ENCODE measurements around the gene AKAP9. TPM values are rescaled to one million over a fixed set of nuclear protein-coding genes. Genes with fewer than 3 reads are reported as not detected.

AKAP9 gene
- total RNA-seq, 2 donors from 2014 or later: 57.0 to 61.9 TPM

GRCh38 chr7:91910171-91910570 is 30.5 kb upstream of the AKAP9 start:
- H3K27ac Mint-ChIP-seq: no peak overlapping the region

DNA sequence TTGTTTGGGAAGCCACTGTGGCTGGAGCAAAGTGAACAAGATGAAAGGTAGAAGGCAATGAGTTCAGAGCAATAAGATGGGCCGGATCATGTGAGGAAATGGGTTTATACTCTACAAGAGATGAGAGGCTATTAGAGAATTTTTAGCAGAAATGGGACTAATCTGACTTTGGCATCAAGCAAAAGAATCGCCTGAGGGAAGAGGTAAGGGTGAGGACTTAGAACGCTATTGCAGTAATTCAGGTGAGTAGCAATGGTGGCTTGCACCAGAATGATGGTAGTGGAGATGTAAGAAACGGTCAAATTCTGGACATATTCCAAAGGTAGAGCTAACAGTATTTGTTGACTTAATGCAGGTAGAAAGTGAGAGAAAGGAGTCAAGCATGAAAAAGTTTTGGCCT is 29.5 kb upstream of the AKAP9 start:
- H3K36me3 ChIP-seq (ENCODE audit: control insufficient read depth, insufficient read depth, low read length): no peaks in the 10 kb centered on the region
- Mint-ChIP-seq H3K36me3 (ENCODE audit: low read depth) (no peaks in the 10 kb centered on the region), H3K27ac (no peak overlapping the region), H3K4me1 (peaks cover 11% of the 10 kb centered on the region), H3K4me3 (no peak overlapping the region), H3K27me3 (ENCODE audit: insufficient read depth) (no peaks in the 10 kb centered on the region), H3K9me3 (peaks cover 13% of the 10 kb centered on the region)
- no peak overlapping the region for H3K4me3 ChIP-seq (ENCODE audit: low read length)
- no peak overlapping the region for H3K27ac ChIP-seq (ENCODE audit: low read depth, low read length)
- H3K4me1 ChIP-seq (ENCODE audit: control insufficient read depth, insufficient read depth, low read length): peaks cover 8% of the 10 kb centered on the region
- TF ChIP-seq CTCF (conservative IDR thresholded peaks at IDR 0.05): no peak
- 93 to 96% methylated on average over 4 of the region's 4 CpGs for WGBS, 2 experiments (ENCODE audit: insufficient coverage in 1 of 2, insufficient read length in 1 of 2)
- H3K9me3 ChIP-seq (ENCODE audit: control insufficient read depth, low read length): no peaks in the 10 kb centered on the region
- DNase-seq: no peak
- H3K27me3 ChIP-seq (ENCODE audit: control insufficient read depth, insufficient read depth, low read length, poor library complexity, severe bottlenecking): no peaks in the 10 kb centered on the region
- no peak overlapping the region for H3K9ac ChIP-seq (ENCODE audit: extremely low read depth, low read length, poor library complexity, severe bottlenecking)

More at GRCh38 chr7:91910171-91910570, 30.5 kb upstream of the AKAP9 start:
- Histone ChIP-seq H3K27me3 (ENCODE audit: control insufficient read depth, insufficient read depth, low read length, poor library complexity, severe bottlenecking) (no peaks in the 10 kb centered on the region), H3K36me3 (ENCODE audit: control insufficient read depth, insufficient read depth, low read length) (no peaks in the 10 kb centered on the region), H3K9ac (ENCODE audit: extremely low read depth, low read length, poor library complexity, severe bottlenecking) (no peak overlapping the region), H3K4me1 (ENCODE audit: control insufficient read depth, insufficient read depth, low read length) (peaks cover 8% of the 10 kb centered on the region), H3K4me3 (ENCODE audit: low read length) (no peak overlapping the region), H3K9me3 (ENCODE audit: control insufficient read depth, low read length) (no peaks in the 10 kb centered on the region), H3K27ac (ENCODE audit: low read depth, low read length) (no peak overlapping the region)
- no peak for DNase-seq
- Mint-ChIP-seq H3K36me3 (ENCODE audit: low read depth) (no peaks in the 10 kb centered on the region), H3K4me3 (no peak overlapping the region), H3K4me1 (peaks cover 7% of the 10 kb centered on the region), H3K27me3 (ENCODE audit: insufficient read depth) (no peaks in the 10 kb centered on the region), H3K9me3 (peaks cover 13% of the 10 kb centered on the region)
- TF ChIP-seq CTCF (conservative IDR thresholded peaks at IDR 0.05): no peak
- 17 to 53% methylated on average over 1 of the region's 1 CpG for WGBS, 2 experiments (ENCODE audit: insufficient coverage in 1 of 2, insufficient read length in 1 of 2)

DNA sequence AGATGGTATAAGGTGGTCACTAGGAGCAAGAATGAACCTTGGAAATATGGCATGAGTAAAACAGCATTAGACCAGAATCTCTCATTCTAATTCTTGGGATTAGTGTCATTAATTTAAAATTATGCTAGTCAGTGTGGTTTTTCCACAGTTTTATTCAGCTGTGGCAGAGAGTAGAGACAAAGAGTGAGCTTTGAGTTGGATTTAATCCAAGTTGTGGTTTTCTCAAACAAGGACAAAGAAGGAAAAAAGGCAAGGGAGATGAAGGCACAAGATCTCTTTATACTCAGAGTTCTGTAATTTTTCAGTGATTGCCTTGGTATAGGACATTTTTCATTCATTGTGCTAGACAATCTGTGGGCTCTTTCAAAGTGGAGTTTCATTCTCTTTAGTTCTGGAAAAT is 28.2 kb upstream of the AKAP9 start:
- H3K27me3 Mint-ChIP-seq (ENCODE audit: insufficient read depth): no peaks in the 10 kb centered on the region

More for the DNA sequence above, 28.2 kb upstream of the AKAP9 start:
- Histone ChIP-seq H3K9ac (ENCODE audit: extremely low read depth, low read length, poor library complexity, severe bottlenecking) (no peak overlapping the region), H3K36me3 (ENCODE audit: control insufficient read depth, insufficient read depth, low read length) (no peaks in the 10 kb centered on the region), H3K4me1 (ENCODE audit: control insufficient read depth, insufficient read depth, low read length) (peaks cover 8% of the 10 kb centered on the region), H3K27ac (ENCODE audit: low read depth, low read length) (no peak overlapping the region), H3K4me3 (ENCODE audit: low read length) (no peak overlapping the region), H3K9me3 (ENCODE audit: control insufficient read depth, low read length) (no peaks in the 10 kb centered on the region), H3K27me3 (ENCODE audit: control insufficient read depth, insufficient read depth, low read length, poor library complexity, severe bottlenecking) (no peaks in the 10 kb centered on the region)
- no peak overlapping the region for H3K27ac Mint-ChIP-seq
- peaks cover 10% of the 10 kb centered on the region for H3K9me3 Mint-ChIP-seq
- peaks cover 13% of the 10 kb centered on the region for H3K4me1 Mint-ChIP-seq
- TF ChIP-seq CTCF (conservative IDR thresholded peaks at IDR 0.05): no peak
- no peak overlapping the region for H3K4me3 Mint-ChIP-seq
- no peaks in the 10 kb centered on the region for H3K36me3 Mint-ChIP-seq (ENCODE audit: low read depth)
- no peak for DNase-seq
